Bronchial epithelial cell (primary cell): ENCODE data around the gene CTCF. TPM values are rescaled to one million over a fixed set of nuclear protein-coding genes. Genes with fewer than 3 reads are reported as not detected.

Experiments used
- DNase-seq: peaks from one replicate; pipeline ENCODE4 v3.0.0-alpha.2; 2010; ENCODE audit warnings: low read depth
- FAIRE-seq: peaks from 2 replicates; lab custom pipeline; 2011; peaks lifted over from hg19 to GRCh38; lab: Jason Lieb, UNC
- H3K27me3 ChIP-seq: 2 replicates; pipeline ENCODE4 v1.5.1; 2011; ENCODE audit warnings: low read length; ENCODE audit not compliant: control insufficient read depth, insufficient read depth
- H3K36me3 ChIP-seq: 2 replicates; pipeline ENCODE4 v1.5.1; 2011; ENCODE audit warnings: low read length; ENCODE audit not compliant: control insufficient read depth, insufficient read depth
- H3K4me3 ChIP-seq: 2 replicates; pipeline ENCODE4 v1.5.1; 2011; ENCODE audit warnings: mild to moderate bottlenecking, low read depth, low read length, control low read depth
- total RNA-seq: library from RNA; depleted of rRNA; stranded (reverse); fragments of >200 nt; gene quantifications from 2 replicates; pipeline ENCODE4 v1.2.1, GENCODE V29; 2014
- TF ChIP-seq, protein P1 (sequence below): IDR thresholded peaks from 2 replicates; pipeline ENCODE4 v1.5.1; 2011; ENCODE audit warnings: mild to moderate bottlenecking, moderate library complexity, low read length, control low read depth, inconsistent platforms; ENCODE audit not compliant: insufficient read depth, severe bottlenecking

CTCF gene
- total RNA-seq, 1 donor from 2014 or later: 21.1 TPM

DNA sequence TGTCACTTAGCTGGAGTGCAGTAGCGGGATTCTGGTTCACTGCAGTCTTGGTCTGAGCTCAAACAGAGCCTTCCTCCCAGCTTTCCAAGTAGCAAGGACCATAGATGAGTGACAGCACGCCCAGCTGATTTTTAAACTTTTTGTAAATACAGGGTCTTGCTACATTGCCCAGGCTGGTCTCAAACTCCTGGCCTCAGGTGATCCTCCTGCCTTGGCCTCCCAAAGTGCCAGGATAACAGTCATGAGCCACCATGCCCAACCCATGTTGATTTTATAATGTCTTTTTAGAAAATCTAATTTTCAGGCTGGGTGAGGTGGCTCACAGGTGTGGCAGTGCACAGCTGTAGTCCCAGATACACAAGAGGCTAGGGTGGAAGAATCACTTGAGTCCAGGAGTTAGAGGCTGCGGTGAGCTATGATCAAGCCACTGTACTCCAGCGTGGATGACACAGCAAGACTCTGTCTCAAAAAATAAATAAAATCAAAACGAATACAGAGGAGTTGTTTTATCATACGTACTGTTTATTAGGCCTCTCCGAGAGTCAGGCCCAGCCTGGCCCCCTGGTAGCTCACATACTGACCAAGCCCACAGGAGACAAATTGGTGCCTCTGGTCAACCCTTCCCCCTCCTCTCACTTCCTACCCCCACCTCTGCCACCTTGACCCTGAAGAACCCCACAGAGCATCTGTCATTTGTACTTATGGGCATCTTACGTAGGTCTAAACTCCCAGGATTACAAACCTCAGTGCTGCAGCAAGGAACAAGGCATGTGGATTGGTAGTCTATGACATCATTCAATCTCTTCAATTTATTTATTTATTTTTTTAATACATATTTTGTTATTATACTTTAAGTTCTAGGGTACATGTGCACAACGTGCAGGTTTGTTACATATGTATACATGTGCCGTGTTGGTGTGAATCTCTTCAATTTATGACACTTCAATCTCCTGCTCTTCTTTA is 117.9 kb downstream of the CTCF start:
- FAIRE-seq: no peak
- peaks cover 12% of the 10 kb centered on the region for H3K36me3 ChIP-seq
- no peak for DNase-seq
- TF ChIP-seq, protein P1, sequence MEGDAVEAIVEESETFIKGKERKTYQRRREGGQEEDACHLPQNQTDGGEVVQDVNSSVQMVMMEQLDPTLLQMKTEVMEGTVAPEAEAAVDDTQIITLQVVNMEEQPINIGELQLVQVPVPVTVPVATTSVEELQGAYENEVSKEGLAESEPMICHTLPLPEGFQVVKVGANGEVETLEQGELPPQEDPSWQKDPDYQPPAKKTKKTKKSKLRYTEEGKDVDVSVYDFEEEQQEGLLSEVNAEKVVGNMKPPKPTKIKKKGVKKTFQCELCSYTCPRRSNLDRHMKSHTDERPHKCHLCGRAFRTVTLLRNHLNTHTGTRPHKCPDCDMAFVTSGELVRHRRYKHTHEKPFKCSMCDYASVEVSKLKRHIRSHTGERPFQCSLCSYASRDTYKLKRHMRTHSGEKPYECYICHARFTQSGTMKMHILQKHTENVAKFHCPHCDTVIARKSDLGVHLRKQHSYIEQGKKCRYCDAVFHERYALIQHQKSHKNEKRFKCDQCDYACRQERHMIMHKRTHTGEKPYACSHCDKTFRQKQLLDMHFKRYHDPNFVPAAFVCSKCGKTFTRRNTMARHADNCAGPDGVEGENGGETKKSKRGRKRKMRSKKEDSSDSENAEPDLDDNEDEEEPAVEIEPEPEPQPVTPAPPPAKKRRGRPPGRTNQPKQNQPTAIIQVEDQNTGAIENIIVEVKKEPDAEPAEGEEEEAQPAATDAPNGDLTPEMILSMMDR: no peak
- no peak overlapping the region for H3K4me3 ChIP-seq
- no peaks in the 10 kb centered on the region for H3K27me3 ChIP-seq

DNA sequence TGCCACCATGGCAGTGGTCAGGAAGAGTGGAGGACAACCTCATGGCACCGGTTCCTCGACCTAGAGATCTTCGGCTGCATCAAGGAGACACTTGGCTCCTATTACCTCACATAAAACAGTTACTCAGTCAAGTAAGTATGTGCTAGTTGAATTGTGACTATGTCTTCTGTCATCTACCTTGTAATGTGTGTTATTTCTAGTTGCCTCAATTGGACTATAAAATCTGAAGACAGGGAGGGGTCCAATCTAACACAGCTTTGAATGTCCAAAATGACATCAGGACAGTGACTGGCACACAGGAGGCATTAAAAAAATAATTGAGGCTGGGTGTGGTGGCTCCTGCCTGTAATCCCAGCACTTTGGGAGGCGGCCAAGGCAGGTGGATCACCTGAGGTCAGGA is 121.4 kb downstream of the CTCF start:
- H3K36me3 ChIP-seq: peaks cover 12% of the 10 kb centered on the region

DNA sequence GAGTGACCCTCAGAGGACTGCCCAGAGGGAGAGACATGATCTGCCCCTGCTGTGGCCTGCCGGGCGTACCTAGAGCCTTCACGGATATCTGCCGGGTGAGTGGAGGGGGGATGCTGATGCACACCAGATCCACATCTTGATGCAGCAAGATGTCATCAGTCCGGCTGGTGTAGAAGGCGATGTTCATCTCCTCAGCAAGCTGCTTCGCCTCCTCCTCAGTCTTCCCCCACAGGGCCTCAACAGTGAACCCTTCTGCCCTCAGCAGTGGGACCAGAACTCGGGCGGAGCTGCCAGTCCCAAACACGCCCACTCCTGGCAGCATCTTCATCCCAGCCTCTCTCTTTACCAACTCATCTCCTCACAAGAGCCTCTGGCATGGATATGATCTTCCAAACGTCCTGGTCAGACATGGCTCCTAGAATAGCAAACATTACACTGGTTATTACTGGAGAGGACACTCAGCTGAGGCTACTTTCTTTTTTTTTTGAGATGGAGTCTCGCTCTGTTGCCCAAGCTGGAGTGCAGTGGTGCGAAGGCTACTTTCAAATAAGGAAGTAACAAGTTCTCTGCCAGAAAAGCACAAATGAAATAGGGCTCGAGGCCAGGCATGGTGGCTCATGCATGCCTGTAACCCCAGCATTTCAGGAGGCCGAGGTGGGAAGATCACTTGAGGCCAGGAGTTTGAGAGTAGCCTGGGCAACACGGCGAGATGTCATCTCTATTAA is 123.2 kb downstream of the CTCF start:
- FAIRE-seq (no peak), DNase-seq (no peak)
- no peak overlapping the region for H3K4me3 ChIP-seq
- H3K36me3 ChIP-seq: peaks cover 12% of the 10 kb centered on the region
- TF ChIP-seq, protein P1: no peak
- no peaks in the 10 kb centered on the region for H3K27me3 ChIP-seq

More for the DNA sequence above, 121.4 kb downstream of the CTCF start:
- no peak for FAIRE-seq
- TF ChIP-seq, protein P1: no peak
- Histone ChIP-seq H3K4me3 (no peak overlapping the region), H3K27me3 (no peaks in the 10 kb centered on the region)
- no peak for DNase-seq

Other genes starting within 250 kb of the CTCF start
- not detected in 2 replicates for gene KCTD19, start 235.8 kb upstream of the CTCF start, total RNA-seq
- not detected in 2 replicates for gene LRRC36, start 235.7 kb upstream of the CTCF start, total RNA-seq
- gene TPPP3, start 169.0 kb upstream of the CTCF start, total RNA-seq: 0.13 TPM in 1 of 2 replicates, not detected in the other
- gene ZDHHC1, start 146.0 kb upstream of the CTCF start, total RNA-seq: 1.8 and 4.1 TPM in 2 replicates
- gene HSD11B2, start 131.4 kb upstream of the CTCF start, total RNA-seq: 2.1 and 2.3 TPM in 2 replicates
- gene ATP6V0D1, start 81.4 kb upstream of the CTCF start, total RNA-seq: 78.2 and 79.4 TPM in 2 replicates
- not detected in 2 replicates for gene AGRP, start 79.0 kb upstream of the CTCF start, total RNA-seq
- gene RIPOR1, start 33.7 kb upstream of the CTCF start, total RNA-seq: 12.8 and 13.7 TPM in 2 replicates
- gene CARMIL2, start 82.6 kb downstream of the CTCF start, total RNA-seq: not detected in 2 replicates
- 8.4 and 11.0 TPM in 2 replicates for gene ACD, start 97.7 kb downstream of the CTCF start, total RNA-seq
- gene PARD6A, start 98.4 kb downstream of the CTCF start, total RNA-seq: 2.6 and 4.4 TPM in 2 replicates
- 12.8 and 15.5 TPM in 2 replicates for gene ENKD1, start 104.2 kb downstream of the CTCF start, total RNA-seq
- 0.26 and 0.79 TPM in 2 replicates for gene C16orf86, start 104.3 kb downstream of the CTCF start, total RNA-seq
- 17.9 and 23.6 TPM in 2 replicates for gene GFOD2, start 156.8 kb downstream of the CTCF start, total RNA-seq
- 2.6 and 3.3 TPM in 2 replicates for gene RANBP10, start 244.0 kb downstream of the CTCF start, total RNA-seq
- under 0.01 and 0.13 TPM in 2 replicates for gene TSNAXIP1, start 244.4 kb downstream of the CTCF start, total RNA-seq